Measurements from ENCODE around the gene CDH13.

CDH13 gene

DNA sequence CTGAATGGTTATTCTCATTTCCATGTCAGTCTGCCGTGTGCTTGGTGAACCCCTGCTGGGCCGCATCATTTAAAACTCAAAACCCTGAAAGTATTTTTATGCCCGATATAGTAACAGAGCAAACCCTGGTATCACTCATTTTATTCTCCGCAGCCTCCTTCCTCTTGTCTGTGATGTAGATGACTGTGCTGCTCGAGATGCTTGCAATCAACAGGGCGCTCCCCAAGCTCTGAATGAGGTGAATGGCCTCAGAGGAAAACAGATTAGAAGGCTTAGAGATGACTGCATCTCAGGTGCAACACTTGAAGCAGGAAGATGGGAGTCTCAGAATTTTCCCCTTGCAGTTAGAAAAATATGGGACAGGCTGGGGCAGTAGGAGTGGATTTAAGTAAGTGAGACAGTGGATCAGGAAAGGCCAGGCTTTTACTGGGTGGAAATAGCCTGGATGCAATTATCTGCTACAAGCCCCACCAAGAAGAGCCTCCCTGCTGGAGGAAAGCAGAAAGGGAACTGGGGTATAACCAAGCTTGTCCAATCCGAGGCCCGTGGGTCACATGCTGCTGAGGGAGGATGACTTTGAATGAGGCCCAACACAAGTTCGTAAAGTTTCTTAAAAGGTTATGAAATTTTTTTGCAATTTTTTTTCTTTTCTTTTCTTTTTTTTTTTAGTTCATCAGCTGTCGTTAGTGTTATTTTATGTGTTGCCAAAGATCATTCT, 166.9 kb downstream of the CDH13 start:
- DNase-seq, result no peak

GRCh38 chr16:82796047-82796446, 169.3 kb downstream of the CDH13 start:
- DNase-seq, result no peak

DNA sequence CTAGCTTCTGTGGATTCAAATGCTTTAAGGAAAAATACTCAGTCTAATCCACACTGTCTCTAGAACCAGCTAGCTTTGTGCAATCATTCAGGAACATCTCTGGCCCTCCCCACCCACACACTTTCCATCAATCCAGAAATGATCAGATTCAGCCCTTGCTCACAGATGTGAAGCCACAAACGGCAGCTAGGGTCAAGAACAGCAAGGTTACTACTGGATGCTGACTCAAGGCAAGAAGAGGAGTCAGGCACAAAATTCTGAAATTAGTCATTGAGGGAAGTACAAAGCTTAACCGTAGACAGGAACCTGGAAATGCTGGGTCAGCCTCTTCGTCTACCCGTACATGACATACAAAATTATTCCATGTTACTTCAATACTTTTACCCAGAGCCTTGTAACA, 174.6 kb downstream of the CDH13 start:
- DNase-seq, result no peak

GRCh38 chr16:82805866-82806265, 179.1 kb downstream of the CDH13 start:
- DNase-seq, result no peak

GRCh38 chr16:82807311-82807710, 180.5 kb downstream of the CDH13 start:
- no peak for DNase-seq

- DNase-seq, result no peak
Observed at GRCh38 chr16:82808036-82808435, 181.3 kb downstream of the CDH13 start.

DNA sequence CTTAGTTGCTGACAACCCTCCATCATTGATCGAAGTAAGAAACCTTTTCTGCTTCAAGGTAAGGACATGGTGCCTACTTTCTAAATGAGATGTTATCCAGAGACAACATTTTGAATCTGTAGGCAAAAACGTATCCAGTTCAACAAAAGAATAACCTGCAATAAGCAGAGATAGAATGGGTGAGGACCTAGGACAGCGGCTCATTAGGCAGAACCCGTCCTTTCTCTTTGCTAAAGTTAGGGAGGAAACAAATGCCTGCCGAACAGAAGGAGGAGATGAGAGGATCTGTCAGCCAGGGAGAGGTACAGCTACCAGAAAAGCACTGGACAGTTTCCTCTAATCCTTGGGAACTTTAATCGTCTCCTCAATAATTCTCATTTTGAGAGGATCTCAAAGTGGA, 183.3 kb downstream of the CDH13 start:
- no peak for DNase-seq

- DNase-seq, result no peak
Observed at GRCh38 chr16:82814059-82814458, 187.3 kb downstream of the CDH13 start.

DNA sequence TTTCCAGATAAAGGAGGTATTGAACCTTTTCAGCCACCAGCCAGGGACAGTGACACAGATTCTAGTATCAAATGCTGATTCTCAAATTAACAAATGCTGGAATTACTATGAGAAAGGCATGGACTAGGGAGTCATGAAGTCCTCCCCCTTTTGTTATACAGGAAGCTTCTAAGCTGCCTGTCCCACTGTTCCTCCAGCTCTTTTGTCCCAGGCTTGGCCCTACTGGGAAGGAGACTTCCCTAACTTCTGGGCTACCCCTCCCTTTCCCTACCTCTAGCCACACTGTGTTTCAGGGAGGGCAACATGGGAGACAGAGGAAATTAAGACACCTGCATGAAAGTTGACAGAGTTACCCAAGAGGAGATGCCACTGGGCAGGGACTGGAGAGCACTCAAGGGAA, 192.5 kb downstream of the CDH13 start:
- no peak for DNase-seq

GRCh38 chr16:82820855-82821254, 194.1 kb downstream of the CDH13 start:
- no peak for DNase-seq

DNA sequence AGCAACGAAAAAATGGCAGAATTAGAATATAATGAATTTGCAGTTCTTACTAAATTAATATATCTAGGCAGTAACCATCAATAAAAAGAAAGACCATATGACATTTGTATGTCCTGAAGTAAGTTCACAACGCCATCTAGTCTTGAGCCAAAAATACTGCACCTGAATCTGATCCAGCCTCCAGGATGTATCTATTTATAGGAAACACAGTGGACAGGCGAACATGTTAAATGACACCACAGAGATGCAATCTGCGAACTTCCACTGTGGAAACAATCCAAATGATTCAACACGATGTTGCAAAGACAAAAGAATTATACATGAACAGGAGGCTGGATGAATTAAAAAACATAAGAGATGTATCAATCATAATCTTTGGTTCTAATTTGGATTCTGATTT, 197.6 kb downstream of the CDH13 start:
- no peak for DNase-seq

GRCh38 chr16:82829301-82829700, 202.5 kb downstream of the CDH13 start:
- no peak for DNase-seq

GRCh38 chr16:82830944-82831343, 204.2 kb downstream of the CDH13 start:
- DNase-seq, result no peak

- no peak for DNase-seq
Observed at GRCh38 chr16:82832821-82833220, 206.1 kb downstream of the CDH13 start.

DNA sequence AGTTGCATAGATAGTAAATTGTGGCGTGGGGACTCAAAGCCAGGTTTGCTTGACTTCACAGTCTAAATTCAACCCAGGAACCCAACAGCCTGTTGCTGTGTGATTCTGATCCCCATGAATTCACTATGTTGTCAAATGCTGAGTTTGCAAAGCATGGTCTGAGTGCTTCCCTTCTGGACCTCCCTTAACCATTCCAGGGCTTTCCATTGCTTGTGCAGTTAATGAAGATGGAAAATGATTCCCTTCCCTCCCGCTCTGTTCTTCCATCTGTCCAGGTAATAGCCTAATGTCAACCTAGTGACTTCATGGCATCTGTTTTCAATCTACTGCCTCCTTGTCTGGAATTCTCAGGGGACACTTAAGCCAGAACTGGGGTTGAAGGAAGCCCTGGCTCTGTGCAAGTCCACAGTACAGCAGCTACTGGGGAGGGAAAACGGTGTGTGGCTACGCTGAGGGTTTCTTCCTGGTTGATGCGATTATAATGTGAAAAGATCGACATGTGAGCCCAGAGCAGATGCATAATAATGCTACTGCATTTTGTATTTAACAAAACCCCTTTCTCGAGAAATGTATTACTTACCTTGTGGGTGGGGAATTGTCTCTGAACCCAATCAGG, 206.7 kb downstream of the CDH13 start:
- no peak for DNase-seq

GRCh38 chr16:82834151-82834815, 207.5 kb downstream of the CDH13 start:
- DNase-seq, result no peak

DNA sequence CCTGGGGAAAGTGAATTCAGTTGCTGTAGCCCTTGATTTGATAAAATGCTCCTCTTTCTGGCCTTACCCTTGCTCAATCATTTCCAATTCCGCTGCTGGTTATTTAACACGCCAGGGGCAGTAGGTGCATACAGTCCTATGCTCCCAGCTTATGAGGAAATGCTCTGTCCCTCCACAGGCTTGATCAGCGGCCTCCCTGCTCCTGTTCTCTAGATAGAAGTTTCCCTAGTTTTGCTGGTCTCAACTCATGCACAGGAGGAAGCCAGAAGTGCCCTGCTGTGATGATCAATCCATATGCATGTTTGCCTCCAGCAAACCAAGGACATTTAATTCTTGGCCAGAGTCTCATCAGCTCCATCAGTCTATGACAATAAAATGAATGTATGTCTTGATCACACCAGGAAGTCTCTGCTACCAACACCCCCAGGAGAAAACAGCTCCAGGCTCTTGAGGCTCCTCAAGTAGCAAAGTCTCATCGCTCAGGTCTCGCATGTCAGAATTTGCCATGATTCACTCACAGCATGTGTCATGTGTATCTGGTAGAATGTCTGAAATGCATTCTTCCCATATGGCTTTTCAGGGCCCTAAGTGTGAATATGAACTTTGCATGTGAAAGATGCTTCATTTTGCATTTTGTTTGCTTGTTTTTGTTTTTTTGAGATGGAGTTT, 208.9 kb downstream of the CDH13 start:
- no peak for DNase-seq

- DNase-seq, result no peak
Observed at GRCh38 chr16:82841108-82841507, 214.3 kb downstream of the CDH13 start.

DNA sequence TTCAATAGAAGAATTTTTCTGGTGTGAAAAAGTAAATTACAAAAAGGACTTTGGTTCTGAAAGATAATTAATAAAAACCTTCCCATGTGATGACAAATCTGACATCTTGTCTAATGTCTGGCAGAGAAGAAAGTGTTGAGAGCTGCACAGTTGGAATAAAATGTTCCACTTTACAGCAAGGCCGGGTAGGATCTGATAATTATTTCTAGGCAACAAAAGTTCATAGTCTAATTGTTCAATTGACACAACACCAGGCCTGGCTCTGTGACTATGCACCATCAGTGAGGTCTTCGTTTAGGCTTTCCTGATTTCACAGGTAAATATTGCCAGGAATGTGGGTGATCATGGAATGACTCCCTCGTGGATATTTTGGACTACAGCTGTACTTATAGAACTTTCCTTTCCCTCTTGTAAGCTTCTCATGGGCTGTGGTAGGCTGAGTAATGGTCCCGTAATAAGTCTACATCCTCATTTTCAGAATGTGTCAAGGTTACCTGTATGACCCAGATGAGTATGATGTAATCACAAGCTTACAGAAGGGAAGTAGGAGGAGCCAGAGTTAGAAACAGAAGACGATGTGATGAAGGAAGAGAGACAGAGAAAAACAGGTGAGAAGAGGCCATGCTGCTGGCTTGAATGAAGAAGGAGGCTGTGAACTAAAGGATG, 217.0 kb downstream of the CDH13 start:
- no peak for DNase-seq

DNA sequence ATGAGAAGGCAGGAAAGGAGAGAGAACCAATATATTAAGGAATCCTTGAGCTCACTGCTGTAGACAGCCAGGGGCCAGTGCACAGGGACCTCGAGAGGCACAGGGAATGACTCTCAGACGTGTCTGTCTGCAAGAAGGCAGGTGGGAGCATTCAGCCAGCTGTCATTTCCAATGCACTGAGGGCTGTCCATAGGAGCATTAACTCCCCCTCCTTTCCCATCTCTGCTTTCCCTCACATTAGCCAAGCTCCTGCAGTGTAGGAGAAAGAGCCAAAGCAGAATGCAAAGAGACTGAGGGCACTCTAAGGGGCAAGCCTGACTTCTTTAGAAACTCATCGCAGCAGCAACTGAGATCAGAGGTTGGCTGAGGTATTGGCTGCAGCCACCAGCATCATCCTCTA, 218.3 kb downstream of the CDH13 start:
- DNase-seq, result no peak

DNA sequence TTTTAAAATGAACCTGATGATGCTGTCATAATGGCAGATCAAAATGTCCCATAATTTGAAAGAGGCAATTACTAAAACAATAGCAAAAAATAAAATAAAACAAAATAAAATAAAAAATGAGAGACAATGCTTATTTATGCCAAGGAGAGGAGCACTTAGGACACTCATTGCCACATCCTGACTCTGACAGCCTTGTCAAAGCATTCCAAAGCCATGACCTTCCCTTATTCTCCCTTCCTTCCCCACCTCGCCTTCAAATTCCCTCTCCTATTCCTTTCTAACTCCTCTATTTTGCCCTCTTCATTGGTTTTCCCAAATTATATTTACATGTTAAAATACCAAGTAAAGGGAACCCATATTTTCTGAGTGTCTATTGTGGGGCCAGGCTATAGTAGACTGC, 220.0 kb downstream of the CDH13 start:
- no peak for DNase-seq

DNA sequence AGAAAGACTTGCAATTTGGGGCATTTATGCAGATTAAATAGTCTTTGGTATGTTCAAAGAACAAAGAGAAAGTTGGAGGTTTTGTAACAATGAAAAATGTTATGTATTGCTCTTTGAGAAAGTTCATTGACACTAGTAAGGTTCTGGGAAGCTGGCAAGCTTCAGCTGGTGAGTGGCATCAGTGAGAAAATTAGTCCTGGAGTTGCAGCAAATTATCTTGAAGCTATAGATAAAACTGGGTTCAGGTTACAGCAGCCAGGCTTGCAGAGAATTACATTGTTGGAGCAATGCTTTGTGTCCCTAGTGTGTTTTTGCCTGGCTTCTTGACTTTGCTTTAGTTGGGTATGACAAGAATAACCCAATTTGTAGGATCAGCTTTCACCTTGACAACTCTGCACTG, 221.2 kb downstream of the CDH13 start:
- no peak for DNase-seq

- DNase-seq, result no peak
Observed at GRCh38 chr16:82852388-82853008, 225.7 kb downstream of the CDH13 start.
